K562 (cell line): ENCODE data around the gene CREB3L1. TPM values are rescaled to one million over a fixed set of nuclear protein-coding genes. Genes with fewer than 3 reads are reported as not detected.

Experiments used
- ATAC-seq: fragments of 200-7000 bp; cut with Tn5 transposase; 3 replicates; pipeline ENCODE4 v1.9.1; 2020; ENCODE audit warnings: moderate library complexity
- BruUV-seq: library from RNA; stranded (reverse); fragments of 400-500 nt; replicated peaks from 2 replicates; lab custom pipeline; 2021; lab: Mats Ljungman, UMichigan
- CTCF ChIA-PET: fragments of 300-600 bp; formaldehyde crosslinking; extraction: SDS; loops from one replicate; lab custom pipeline; 2021; ENCODE audit warnings: low intra/inter-chr PET ratio; lab: Yijun Ruan, JAX
- POLR2A ChIA-PET: fragments of 300-600, 350-650 bp; sonication (Branson Sonifier 250); formaldehyde crosslinking; extraction: SDS; loops from one replicate; lab custom pipeline; 2021; ENCODE audit warnings: antibody characterized with exemption, inconsistent platforms; lab: Yijun Ruan, JAX
- DNase-seq, 4 experiments: peaks; one replicate each; pipeline versions ENCODE4 v3.0.0 to v3.0.0-alpha.2; 2011 to 2018; ENCODE audit warnings: low spot score in 3 of 4, mixed read lengths in 3 of 4; ENCODE audit errors: extremely low read depth in 1 of 4
- FAIRE-seq: peaks from 2 replicates; lab custom pipeline; 2011; peaks lifted over from hg19 to GRCh38; lab: Jason Lieb, UNC
- H2AFZ ChIP-seq: 2 replicates; pipeline ENCODE4 v1.6.0; 2011; ENCODE audit warnings: low read depth, low read length, control low read depth, inconsistent platforms
- H3K27ac ChIP-seq: fragments of 200-600 bp; 3 replicates; pipeline ENCODE4 v1.8.0; 2011; ENCODE audit warnings: low read depth, mild to moderate bottlenecking, control low read depth, inconsistent platforms, low read length, moderate library complexity, mixed read lengths; ENCODE audit errors: extremely low read depth
- H3K27me3 ChIP-seq, 2 experiments: fragments of 300-600 bp in 1 of 2; 2 replicates in 1 of 2; 3 replicates in 1 of 2; pipeline versions ENCODE4 v1.6.0 to v1.8.0; 2011; ENCODE audit warnings: inconsistent platforms in 2 of 2, low read length in 2 of 2, mild to moderate bottlenecking in 1 of 2, mixed read lengths in 1 of 2, moderate library complexity in 1 of 2; ENCODE audit not compliant: control insufficient read depth in 2 of 2, insufficient read depth in 2 of 2
- H3K36me3 ChIP-seq: fragments of 300-600 bp; 3 replicates; pipeline ENCODE4 v1.8.0; 2011; ENCODE audit warnings: mild to moderate bottlenecking, low read length, inconsistent platforms; ENCODE audit not compliant: control insufficient read depth, insufficient read depth
- H3K4me1 ChIP-seq, 2 experiments: fragments of 200-600 bp in 1 of 2; replicated peaks in 1 of 2; 2 replicates in 1 of 2; 3 replicates in 1 of 2; pipeline versions ENCODE4 v1.5.1 to v1.8.0; 2011; ENCODE audit warnings: inconsistent platforms in 2 of 2, low read length in 2 of 2, mild to moderate bottlenecking in 1 of 2, mixed read lengths in 1 of 2, moderate library complexity in 1 of 2; ENCODE audit not compliant: control insufficient read depth in 2 of 2, insufficient read depth in 2 of 2
- H3K4me2 ChIP-seq: 2 replicates; pipeline ENCODE4 v1.6.1; 2011; ENCODE audit warnings: low read length, control low read depth, inconsistent platforms, mixed read lengths; ENCODE audit not compliant: insufficient read depth
- H3K4me3 ChIP-seq: fragments of 200-600 bp; sonication (generic), shearing (Covaris generic); 2 replicates; pipeline ENCODE4 v1.5.1; 2016; ENCODE audit warnings: control low read depth, inconsistent platforms
- H3K79me2 ChIP-seq: fragments of 200-600 bp; 3 replicates; pipeline ENCODE4 v1.8.0; 2011; ENCODE audit warnings: low read length, inconsistent platforms; ENCODE audit not compliant: control insufficient read depth, insufficient read depth
- H3K9ac ChIP-seq, 2 experiments: 2 replicates each; pipeline versions ENCODE4 v1.6.0 to v1.6.1; 2011; ENCODE audit warnings: low read depth in 2 of 2, low read length in 2 of 2, control low read depth in 1 of 2, inconsistent platforms in 1 of 2, mild to moderate bottlenecking in 1 of 2, mixed read lengths in 1 of 2; ENCODE audit not compliant: insufficient read depth in 1 of 2
- H3K9me1 ChIP-seq: one replicate; pipeline ENCODE4 v1.6.0; 2011; ENCODE audit warnings: inconsistent platforms, mild to moderate bottlenecking, low read length, moderate library complexity; ENCODE audit not compliant: control insufficient read depth, insufficient read depth
- H3K9me3 ChIP-seq: replicated peaks from 2 replicates; pipeline ENCODE4 v1.5.1; 2011; ENCODE audit warnings: low read depth, low read length, inconsistent platforms; ENCODE audit not compliant: control insufficient read depth, insufficient read depth
- H4K20me1 ChIP-seq: replicated peaks from 2 replicates; pipeline ENCODE4 v1.6.1; 2011; ENCODE audit warnings: low read length, inconsistent platforms, mixed read lengths; ENCODE audit not compliant: control insufficient read depth, insufficient read depth
- ARID1B ChIP-seq: fragments of 450-650 bp; IDR thresholded peaks from 2 replicates; pipeline ENCODE4 v1.6.1; 2016; ENCODE audit warnings: antibody characterized with exemption, mild to moderate bottlenecking, inconsistent platforms
- DIDO1 ChIP-seq: fragments of 450-650 bp; IDR thresholded peaks from 2 replicates; pipeline ENCODE4 v1.6.1; 2016; ENCODE audit warnings: low read depth, missing biosample characterization, missing genetic modification characterization
- EP300 ChIP-seq: IDR thresholded peaks from 2 replicates; pipeline ENCODE4 v1.6.1; 2012; ENCODE audit warnings: low read length, improper control_type of control experiment
- KLF1 ChIP-seq: fragments of 450-650 bp; IDR thresholded peaks from 2 replicates; pipeline ENCODE4 v1.6.1; 2016; ENCODE audit warnings: missing genetic modification characterization, missing compliant biosample characterization
- MTA1 ChIP-seq: fragments of 450-650 bp; IDR thresholded peaks from 2 replicates; pipeline ENCODE4 v1.6.1; 2017; ENCODE audit warnings: borderline replicate concordance
- NFXL1 ChIP-seq: fragments of 450-650 bp; formaldehyde crosslinking; IDR thresholded peaks from 2 replicates; pipeline ENCODE4 v1.4.0; 2021; ENCODE audit warnings: mild to moderate bottlenecking
- NR1H2 ChIP-seq: sonication (generic); formaldehyde crosslinking; IDR thresholded peaks from 2 replicates; pipeline ENCODE4 v1.4.0; 2020; ENCODE audit warnings: mild to moderate bottlenecking, missing genetic modification reagents
- RBM39 ChIP-seq: fragments of 200-400 bp; formaldehyde crosslinking; optimal IDR thresholded peaks from 2 replicates; pipeline ENCODE3; 2018; ENCODE audit warnings: low read depth, low read length
- THAP7 ChIP-seq: fragments of 250-450 bp; sonication (Bioruptor Pico); IDR thresholded peaks from 2 replicates; pipeline ENCODE4 v1.5.0; 2021
- WHSC1 ChIP-seq: IDR thresholded peaks from one replicate; pipeline ENCODE4 v1.6.1; 2012; ENCODE audit warnings: low read length, control low read depth, inconsistent platforms
- ZNF3 ChIP-seq: fragments of 250-450 bp; sonication (Bioruptor Pico); IDR thresholded peaks from 2 replicates; pipeline ENCODE4 v1.5.0; 2021; ENCODE audit warnings: mild to moderate bottlenecking, moderate library complexity
- ZNF518B ChIP-seq: fragments of 250-450 bp; sonication (Bioruptor Pico); IDR thresholded peaks from 2 replicates; pipeline ENCODE4 v1.5.0; 2021; ENCODE audit warnings: mild to moderate bottlenecking, moderate library complexity
- ZNF77 ChIP-seq: fragments of 250-450 bp; sonication (Bioruptor Pico); IDR thresholded peaks from 2 replicates; pipeline ENCODE4 v1.5.0; 2020
- ZNF79 ChIP-seq: fragments of 250-450 bp; sonication (Bioruptor Pico); IDR thresholded peaks from 2 replicates; pipeline ENCODE4 v1.4.0; 2020; ENCODE audit warnings: low read depth, mild to moderate bottlenecking, moderate library complexity
- WGBS: fragments of 100-300 bp; shearing (Covaris generic); methylation state at CpG from one replicate; pipeline ENCODE4 v1.1.6; 2016; ENCODE audit warnings: low coverage, mixed read lengths; ENCODE audit not compliant: insufficient coverage; ENCODE audit errors: missing lambda C conversion rate; 5-methylcytosine and 5-hydroxymethylcytosine counted together
- in situ Hi-C: fragments of 300-500 bp; cut with MboI; formaldehyde crosslinking; loops from 4 replicates; pipeline ENCODE4 v1.15.0; 2018; ENCODE audit warnings: inconsistent platforms, mixed read lengths
- intact Hi-C: fragments of 100-400 bp; cut with micrococcal nuclease; formaldehyde crosslinking; loops from 2 replicates; pipeline ENCODE4 v1.14.2; 2022
- polyA plus RNA-seq, 8 experiments: library from polyadenylated mRNA; depleted of rRNA in 4 of 8; stranded (reverse) in 5 of 8; unstranded in 3 of 8; fragments of >200 nt; fragmentation: Nextera tagmentation in 2 of 8; fragmentation: Illumina TruSeq in 1 of 8; extraction: Ambion mirVana in 2 of 8; extraction: Trizol in 1 of 8; gene quantifications; 2 replicates each; pipeline versions ENCODE4 v1.2.1 to v1.2.3, GENCODE V29; 2011 to 2014; ENCODE audit warnings: inconsistent platforms in 1 of 8, missing spikeins in 1 of 8
- total RNA-seq, 7 experiments: library from RNA; depleted of rRNA in 6 of 7; stranded (reverse); fragments of >200 nt in 6 of 7; fragmentation: Illumina TruSeq in 2 of 7; extraction: Trizol in 2 of 7; gene quantifications; 2 replicates each; pipeline versions ENCODE4 v1.2.1 to v1.2.3, GENCODE V29; 2011 to 2021; ENCODE audit warnings: low replicate concordance in 1 of 7
- TF ChIP-seq, protein P1 (sequence below): fragments of 450-650 bp; IDR thresholded peaks from one replicate; pipeline ENCODE4 v1.6.1; 2018; ENCODE audit warnings: mild to moderate bottlenecking, moderate library complexity; ENCODE audit not compliant: partially characterized antibody

The CREB3L1 gene
- total and polyA plus RNA-seq, 9 of the 15 experiments (the other 6 are each of a cell fraction or from before 2014, with no cell fraction given), result 1.2 to 27.6 (median 3.7) TPM

- POLR2A ChIA-PET, result interaction anchor here (1.1 kb wide), 1 partner anchor 49 kb away, joined by 4 read pairs; no protein-coding TSS in a partner anchor
- Histone ChIP-seq H3K27ac (no peak overlapping the region), H3K4me2 (no peak overlapping the region), H3K27me3 (no peaks in the 10 kb centered on the region), H2AFZ (no peak overlapping the region), H3K9me3 (no peaks in the 10 kb centered on the region), H3K4me3 (no peak overlapping the region), H3K9me1 (no peaks in the 10 kb centered on the region), H3K4me1 (peaks cover 2 to 22% of the 10 kb centered on the region in 2 experiments; a peak in 3 of 5 replicates)
- no peak for FAIRE-seq
- ATAC-seq, result no peak
- WGBS, result 82% methylated on average over 7 of the region's 7 CpGs
- intact Hi-C loops, result no loop called here
- TSS peak; percentile 28 for BruUV-seq
- TF ChIP-seq RBM39 (no peak), ZNF3 (CRISPR knock-in tag) (no peak), ZNF77 (CRISPR knock-in tag) (no peak), NFXL1 (CRISPR knock-in tag) (no peak), NR1H2 (no peak), DIDO1 (tag) (no peak), ZNF79 (CRISPR knock-in tag) (no peak), MTA1 (no peak), KLF1 (tag) (no peak), THAP7 (CRISPR knock-in tag) (no peak), ARID1B (no peak), EP300 (no peak), WHSC1 (no peak), ZNF518B (no peak)
- TF ChIP-seq, protein P1, sequence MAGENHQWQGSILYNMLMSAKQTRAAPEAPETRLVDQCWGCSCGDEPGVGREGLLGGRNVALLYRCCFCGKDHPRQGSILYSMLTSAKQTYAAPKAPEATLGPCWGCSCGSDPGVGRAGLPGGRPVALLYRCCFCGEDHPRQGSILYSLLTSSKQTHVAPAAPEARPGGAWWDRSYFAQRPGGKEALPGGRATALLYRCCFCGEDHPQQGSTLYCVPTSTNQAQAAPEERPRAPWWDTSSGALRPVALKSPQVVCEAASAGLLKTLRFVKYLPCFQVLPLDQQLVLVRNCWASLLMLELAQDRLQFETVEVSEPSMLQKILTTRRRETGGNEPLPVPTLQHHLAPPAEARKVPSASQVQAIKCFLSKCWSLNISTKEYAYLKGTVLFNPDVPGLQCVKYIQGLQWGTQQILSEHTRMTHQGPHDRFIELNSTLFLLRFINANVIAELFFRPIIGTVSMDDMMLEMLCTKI, result no peak
- TF ChIP-seq, all 486 proteins: peak for 0
- peaks cover 6% of the 10 kb centered on the region; the same call in 2 of the 3 replicates for H3K79me2 ChIP-seq
- H3K9ac ChIP-seq, result no peak overlapping the region
- H3K36me3 ChIP-seq, result peaks cover 21% of the 10 kb centered on the region; the same call in 2 of the 3 replicates
- H4K20me1 ChIP-seq, result no peaks in the 10 kb centered on the region
- CTCF ChIA-PET, result no interaction called here
- in situ Hi-C loops, result no loop called here
- DNase-seq, result no peak
These were observed 25.4 kb downstream of the CREB3L1 start for GRCh38 chr11:46302866-46303265.
